ENCODE data around the gene MUSK.
"Not testable (repeated sequence)": the region's sequence is repeated elsewhere in the genome, so short reads cannot be mapped to it uniquely, and the experiment has no call there.

Gene MUSK

GRCh38 chr9:110695846-110696245 is 27.3 kb downstream of the MUSK start:
- DNase-seq (ENCODE audit: low read depth in 2 of 2) = not testable (repeated sequence)

GRCh38 chr9:110700953-110701352 is 32.4 kb downstream of the MUSK start:
- no peak for DNase-seq (ENCODE audit: low read depth in 2 of 2)

GRCh38 chr9:110703669-110704068 is 35.1 kb downstream of the MUSK start:
- no peak for DNase-seq (ENCODE audit: low read depth in 2 of 2)

- DNase-seq (ENCODE audit: low read depth in 2 of 2) = no peak
Observed at GRCh38 chr9:110707419-110707818, 38.8 kb downstream of the MUSK start.

GRCh38 chr9:110710420-110710819 is 41.8 kb downstream of the MUSK start:
- DNase-seq (ENCODE audit: low read depth in 2 of 2) = no peak

- DNase-seq (ENCODE audit: low read depth in 2 of 2) = no peak
Observed at GRCh38 chr9:110712955-110713354, 44.4 kb downstream of the MUSK start.

GRCh38 chr9:110714314-110714713 is 45.7 kb downstream of the MUSK start:
- no peak for DNase-seq (ENCODE audit: low read depth in 2 of 2)

GRCh38 chr9:110728058-110728457 is 59.5 kb downstream of the MUSK start:
- DNase-seq (ENCODE audit: low read depth in 2 of 2) = no peak

- no peak for DNase-seq (ENCODE audit: low read depth in 2 of 2)
Observed at GRCh38 chr9:110729641-110730040, 61.0 kb downstream of the MUSK start.

- DNase-seq (ENCODE audit: low read depth in 2 of 2) = no peak
Observed at GRCh38 chr9:110731437-110732028, 62.9 kb downstream of the MUSK start.

- DNase-seq (ENCODE audit: low read depth in 2 of 2) = no peak
Observed at GRCh38 chr9:110738982-110739381, 70.4 kb downstream of the MUSK start.

- no peak for DNase-seq (ENCODE audit: low read depth in 2 of 2)
Observed at GRCh38 chr9:110742741-110743371, 74.3 kb downstream of the MUSK start.

- DNase-seq (ENCODE audit: low read depth in 2 of 2) = no peak
Observed at GRCh38 chr9:110744715-110745384, 76.3 kb downstream of the MUSK start.

GRCh38 chr9:110745676-110746075 is 77.1 kb downstream of the MUSK start:
- DNase-seq (ENCODE audit: low read depth in 2 of 2) = no peak

GRCh38 chr9:110746211-110746930 is 77.8 kb downstream of the MUSK start:
- DNase-seq (ENCODE audit: low read depth in 2 of 2) = no peak

- no peak for DNase-seq (ENCODE audit: low read depth in 2 of 2)
Observed at GRCh38 chr9:110748251-110748893, 79.8 kb downstream of the MUSK start.

GRCh38 chr9:110750272-110750671 is 81.7 kb downstream of the MUSK start:
- DNase-seq (ENCODE audit: low read depth in 2 of 2) = no peak

- DNase-seq (ENCODE audit: low read depth in 2 of 2) = no peak
Observed at GRCh38 chr9:110751971-110752370, 83.4 kb downstream of the MUSK start.

- no peak for DNase-seq (ENCODE audit: low read depth in 2 of 2)
Observed at GRCh38 chr9:110752766-110753165, 84.2 kb downstream of the MUSK start.

GRCh38 chr9:110753731-110754231 is 85.2 kb downstream of the MUSK start:
- no peak for DNase-seq (ENCODE audit: low read depth in 2 of 2)

- no peak for DNase-seq (ENCODE audit: low read depth in 2 of 2)
Observed at GRCh38 chr9:110755179-110755578, 86.6 kb downstream of the MUSK start.

GRCh38 chr9:110758201-110758600 is 89.6 kb downstream of the MUSK start:
- DNase-seq (ENCODE audit: low read depth in 2 of 2) = no peak
